Liver (tissue), 9 donors: ENCODE measurements around the gene TSHZ2. TPM values are rescaled to one million over a fixed set of nuclear protein-coding genes. Genes with fewer than 3 reads are reported as not detected.

Experiments
- DNase-seq: peaks from one replicate; pipeline ENCODE4 v3.0.0-alpha.2; 2017; ENCODE audit warnings: low spot score
- H3K27ac ChIP-seq, 2 donors: one replicate each; pipeline ENCODE4 v1.7.0; 2013; ENCODE audit warnings: inconsistent platforms in 2 of 2, low read length in 2 of 2, control low read depth in 1 of 2, low read depth in 1 of 2, mild to moderate bottlenecking in 1 of 2
- H3K27me3 ChIP-seq, 4 donors: one replicate each; pipeline versions ENCODE4 v1.6.1 to v1.7.0; 2013; ENCODE audit warnings: low read length in 3 of 4, inconsistent platforms in 1 of 4, mild to moderate bottlenecking in 1 of 4, moderate library complexity in 1 of 4; ENCODE audit not compliant: control insufficient read depth in 4 of 4, insufficient read depth in 4 of 4
- H3K36me3 ChIP-seq, 4 donors: one replicate each; pipeline versions ENCODE4 v1.6.1 to v1.7.0; 2013; ENCODE audit warnings: low read length in 3 of 4, mild to moderate bottlenecking in 3 of 4, low read depth in 1 of 4, moderate library complexity in 1 of 4; ENCODE audit not compliant: control insufficient read depth in 4 of 4, insufficient read depth in 3 of 4
- H3K4me1 ChIP-seq, 4 donors: one replicate each; pipeline versions ENCODE4 v1.6.1 to v1.7.0; 2013; ENCODE audit warnings: low read length in 3 of 4, mild to moderate bottlenecking in 3 of 4, moderate library complexity in 1 of 4; ENCODE audit not compliant: control insufficient read depth in 4 of 4, insufficient read depth in 4 of 4
- H3K4me3 ChIP-seq, 3 donors: one replicate each; pipeline versions ENCODE4 v1.6.1 to v1.7.0; 2013; ENCODE audit warnings: low read length in 3 of 3, control low read depth in 1 of 3, low read depth in 1 of 3, mild to moderate bottlenecking in 1 of 3
- H3K9ac ChIP-seq, 2 donors: one replicate each; pipeline ENCODE4 v1.7.0; 2013; ENCODE audit warnings: low read length in 2 of 2, mild to moderate bottlenecking in 2 of 2, moderate library complexity in 2 of 2, control low read depth in 1 of 2, low read depth in 1 of 2
- H3K9me3 ChIP-seq, 4 donors: one replicate each; pipeline versions ENCODE4 v1.6.1 to v1.7.0; 2013; ENCODE audit warnings: low read length in 3 of 4; ENCODE audit not compliant: control insufficient read depth in 4 of 4
- EGR1 ChIP-seq, 2 donors: IDR thresholded peaks; 2 replicates each; pipeline ENCODE4 v1.6.1; 2016 to 2018; ENCODE audit warnings: antibody characterized with exemption in 2 of 2, low read depth in 2 of 2
- FOXA1 ChIP-seq: IDR thresholded peaks from 2 replicates; pipeline ENCODE4 v1.6.1; 2016; ENCODE audit warnings: antibody characterized with exemption
- FOXA2 ChIP-seq: IDR thresholded peaks from 2 replicates; pipeline ENCODE4 v1.6.1; 2016; ENCODE audit warnings: antibody characterized with exemption
- GABPA ChIP-seq, 2 donors: IDR thresholded peaks in 1 of 2; conservative IDR thresholded peaks in 1 of 2; 2 replicates each; pipeline ENCODE4 v1.6.1; 2016; ENCODE audit warnings: antibody characterized with exemption in 2 of 2, mild to moderate bottlenecking in 1 of 2, moderate library complexity in 1 of 2
- HNF4A ChIP-seq, 2 donors: conservative IDR thresholded peaks; 2 replicates each; pipeline ENCODE4 v1.6.1; 2016; ENCODE audit warnings: antibody characterized with exemption in 2 of 2, mild to moderate bottlenecking in 2 of 2
- HNF4G ChIP-seq: IDR thresholded peaks from 2 replicates; pipeline ENCODE4 v1.6.1; 2016; ENCODE audit warnings: antibody characterized with exemption
- JUND ChIP-seq, 2 donors: IDR thresholded peaks; 2 replicates each; pipeline ENCODE4 v1.6.1; 2016; ENCODE audit warnings: antibody characterized with exemption in 2 of 2
- NR2F2 ChIP-seq: IDR thresholded peaks from 2 replicates; pipeline ENCODE4 v1.6.1; 2016; ENCODE audit warnings: antibody characterized with exemption
- RAD21 ChIP-seq, 2 donors: IDR thresholded peaks; 2 replicates each; pipeline ENCODE4 v1.6.1; 2016; ENCODE audit warnings: antibody characterized with exemption in 2 of 2, mild to moderate bottlenecking in 2 of 2
- RXRA ChIP-seq, 2 donors: IDR thresholded peaks; 2 replicates each; pipeline ENCODE4 v1.6.1; 2017 to 2018; ENCODE audit warnings: antibody characterized with exemption in 2 of 2, mild to moderate bottlenecking in 1 of 2
- SP1 ChIP-seq: IDR thresholded peaks from 2 replicates; pipeline ENCODE4 v1.6.1; 2018; ENCODE audit warnings: antibody characterized with exemption, mild to moderate bottlenecking
- TAF1 ChIP-seq: conservative IDR thresholded peaks from 2 replicates; pipeline ENCODE4 v1.6.1; 2016; ENCODE audit warnings: antibody characterized with exemption, mild to moderate bottlenecking
- YY1 ChIP-seq: IDR thresholded peaks from 2 replicates; pipeline ENCODE4 v1.6.1; 2016; ENCODE audit warnings: antibody characterized with exemption, mild to moderate bottlenecking
- WGBS: extraction: QIAGEN DNeasy Blood & Tissue Kit; methylation state at CpG from one replicate; pipeline ENCODE4 v1.1.7; 2013; 5-methylcytosine and 5-hydroxymethylcytosine counted together
- polyA plus RNA-seq, 2 donors: library from polyadenylated mRNA; stranded (reverse) in 1 of 2; unstranded in 1 of 2; fragments of 200-250 nt in 1 of 2; fragments of >200 nt in 1 of 2; fragmentation: Nextera tagmentation in 1 of 2; extraction: Ambion mirVana in 1 of 2; gene quantifications; one replicate each; pipeline versions ENCODE4 v1.2.1 to v1.2.3, GENCODE V29; 2013 to 2015
- total RNA-seq, 2 donors: library from RNA; depleted of rRNA; stranded (reverse); fragments of >200 nt; gene quantifications; one replicate each; pipeline ENCODE4 v1.2.3, GENCODE V29; 2014
- TF ChIP-seq, protein P1 (sequence below): fragments of 150-350 bp; IDR thresholded peaks from 2 replicates; pipeline ENCODE4 v1.5.1; 2017; ENCODE audit warnings: improper control_type of control experiment, low read depth, low read length; ENCODE audit not compliant: missing input control
- TF ChIP-seq, protein P2 (sequence below): IDR thresholded peaks from 2 replicates; pipeline ENCODE4 v1.6.1; 2016; ENCODE audit warnings: antibody characterized with exemption, mild to moderate bottlenecking
- TF ChIP-seq, protein P3 (sequence below): IDR thresholded peaks from 2 replicates; pipeline ENCODE4 v1.6.1; 2016; ENCODE audit warnings: antibody characterized with exemption
- TF ChIP-seq, protein P4 (sequence below): IDR thresholded peaks from 2 replicates; pipeline ENCODE4 v1.6.1; 2016; ENCODE audit warnings: antibody characterized with exemption
- TF ChIP-seq, protein P5 (sequence below): IDR thresholded peaks from 2 replicates; pipeline ENCODE4 v1.6.1; 2016; ENCODE audit warnings: antibody characterized with exemption
- donor health status: healthy.
- donor health status: healthy.
- donor health status: healthy.
- donor health status: healthy.
- donor health status: healthy.

Gene TSHZ2
- total and polyA plus RNA-seq, 4 donors: 2.9 to 11.3 (median 7.8) TPM

DNA sequence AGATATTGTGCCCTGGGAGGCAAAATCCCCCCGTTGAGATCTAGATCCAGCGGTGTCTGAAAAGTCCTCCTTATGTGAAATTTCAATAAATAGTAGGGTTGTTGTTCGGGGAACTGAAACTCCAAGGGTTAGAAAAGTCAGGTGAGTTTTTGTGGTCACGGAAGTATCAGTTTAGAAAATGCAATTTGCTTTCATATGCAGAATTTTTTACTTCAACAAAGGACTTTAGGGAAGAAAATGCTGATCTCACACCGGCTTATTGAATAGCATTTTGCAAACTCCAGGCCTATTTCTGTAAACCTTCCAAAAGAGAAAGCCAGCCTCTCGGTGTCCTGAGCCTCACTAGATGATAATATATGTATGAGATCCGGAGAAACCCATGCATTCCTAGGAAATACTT lies 254.7 kb downstream of the TSHZ2 start:
- no peak for DNase-seq
- Histone ChIP-seq H3K4me3 (no peak overlapping the region), H3K36me3 (no peaks in the 10 kb centered on the region), H3K27ac (no peak overlapping the region), H3K4me1 (no peaks in the 10 kb centered on the region), H3K9ac (no peak overlapping the region), H3K9me3 (no peaks in the 10 kb centered on the region), H3K27me3 (no peaks in the 10 kb centered on the region)
- TF ChIP-seq YY1 (no peak), RAD21 (IDR thresholded peaks at IDR 0.05) (no peak), GABPA (IDR thresholded peaks at IDR 0.05 in 1 of 2, conservative IDR thresholded peaks at IDR 0.05 in 1 of 2) (no peak), NR2F2 (no peak), TAF1 (no peak), HNF4A (conservative IDR thresholded peaks at IDR 0.05) (no peak), EGR1 (IDR thresholded peaks at IDR 0.05; ENCODE audit: low read depth in 2 of 2) (no peak), SP1 (no peak), HNF4G (no peak), FOXA2 (no peak), RXRA (IDR thresholded peaks at IDR 0.05) (no peak), FOXA1 (no peak)
- TF ChIP-seq, protein P1, sequence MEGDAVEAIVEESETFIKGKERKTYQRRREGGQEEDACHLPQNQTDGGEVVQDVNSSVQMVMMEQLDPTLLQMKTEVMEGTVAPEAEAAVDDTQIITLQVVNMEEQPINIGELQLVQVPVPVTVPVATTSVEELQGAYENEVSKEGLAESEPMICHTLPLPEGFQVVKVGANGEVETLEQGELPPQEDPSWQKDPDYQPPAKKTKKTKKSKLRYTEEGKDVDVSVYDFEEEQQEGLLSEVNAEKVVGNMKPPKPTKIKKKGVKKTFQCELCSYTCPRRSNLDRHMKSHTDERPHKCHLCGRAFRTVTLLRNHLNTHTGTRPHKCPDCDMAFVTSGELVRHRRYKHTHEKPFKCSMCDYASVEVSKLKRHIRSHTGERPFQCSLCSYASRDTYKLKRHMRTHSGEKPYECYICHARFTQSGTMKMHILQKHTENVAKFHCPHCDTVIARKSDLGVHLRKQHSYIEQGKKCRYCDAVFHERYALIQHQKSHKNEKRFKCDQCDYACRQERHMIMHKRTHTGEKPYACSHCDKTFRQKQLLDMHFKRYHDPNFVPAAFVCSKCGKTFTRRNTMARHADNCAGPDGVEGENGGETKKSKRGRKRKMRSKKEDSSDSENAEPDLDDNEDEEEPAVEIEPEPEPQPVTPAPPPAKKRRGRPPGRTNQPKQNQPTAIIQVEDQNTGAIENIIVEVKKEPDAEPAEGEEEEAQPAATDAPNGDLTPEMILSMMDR: no peak
- TF ChIP-seq, protein P2, sequence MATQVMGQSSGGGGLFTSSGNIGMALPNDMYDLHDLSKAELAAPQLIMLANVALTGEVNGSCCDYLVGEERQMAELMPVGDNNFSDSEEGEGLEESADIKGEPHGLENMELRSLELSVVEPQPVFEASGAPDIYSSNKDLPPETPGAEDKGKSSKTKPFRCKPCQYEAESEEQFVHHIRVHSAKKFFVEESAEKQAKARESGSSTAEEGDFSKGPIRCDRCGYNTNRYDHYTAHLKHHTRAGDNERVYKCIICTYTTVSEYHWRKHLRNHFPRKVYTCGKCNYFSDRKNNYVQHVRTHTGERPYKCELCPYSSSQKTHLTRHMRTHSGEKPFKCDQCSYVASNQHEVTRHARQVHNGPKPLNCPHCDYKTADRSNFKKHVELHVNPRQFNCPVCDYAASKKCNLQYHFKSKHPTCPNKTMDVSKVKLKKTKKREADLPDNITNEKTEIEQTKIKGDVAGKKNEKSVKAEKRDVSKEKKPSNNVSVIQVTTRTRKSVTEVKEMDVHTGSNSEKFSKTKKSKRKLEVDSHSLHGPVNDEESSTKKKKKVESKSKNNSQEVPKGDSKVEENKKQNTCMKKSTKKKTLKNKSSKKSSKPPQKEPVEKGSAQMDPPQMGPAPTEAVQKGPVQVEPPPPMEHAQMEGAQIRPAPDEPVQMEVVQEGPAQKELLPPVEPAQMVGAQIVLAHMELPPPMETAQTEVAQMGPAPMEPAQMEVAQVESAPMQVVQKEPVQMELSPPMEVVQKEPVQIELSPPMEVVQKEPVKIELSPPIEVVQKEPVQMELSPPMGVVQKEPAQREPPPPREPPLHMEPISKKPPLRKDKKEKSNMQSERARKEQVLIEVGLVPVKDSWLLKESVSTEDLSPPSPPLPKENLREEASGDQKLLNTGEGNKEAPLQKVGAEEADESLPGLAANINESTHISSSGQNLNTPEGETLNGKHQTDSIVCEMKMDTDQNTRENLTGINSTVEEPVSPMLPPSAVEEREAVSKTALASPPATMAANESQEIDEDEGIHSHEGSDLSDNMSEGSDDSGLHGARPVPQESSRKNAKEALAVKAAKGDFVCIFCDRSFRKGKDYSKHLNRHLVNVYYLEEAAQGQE: no peak
- TF ChIP-seq, protein P3, sequence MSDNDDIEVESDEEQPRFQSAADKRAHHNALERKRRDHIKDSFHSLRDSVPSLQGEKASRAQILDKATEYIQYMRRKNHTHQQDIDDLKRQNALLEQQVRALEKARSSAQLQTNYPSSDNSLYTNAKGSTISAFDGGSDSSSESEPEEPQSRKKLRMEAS: no peak
- TF ChIP-seq, protein P4, sequence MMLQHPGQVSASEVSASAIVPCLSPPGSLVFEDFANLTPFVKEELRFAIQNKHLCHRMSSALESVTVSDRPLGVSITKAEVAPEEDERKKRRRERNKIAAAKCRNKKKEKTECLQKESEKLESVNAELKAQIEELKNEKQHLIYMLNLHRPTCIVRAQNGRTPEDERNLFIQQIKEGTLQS: no peak
- TF ChIP-seq, protein P5, sequence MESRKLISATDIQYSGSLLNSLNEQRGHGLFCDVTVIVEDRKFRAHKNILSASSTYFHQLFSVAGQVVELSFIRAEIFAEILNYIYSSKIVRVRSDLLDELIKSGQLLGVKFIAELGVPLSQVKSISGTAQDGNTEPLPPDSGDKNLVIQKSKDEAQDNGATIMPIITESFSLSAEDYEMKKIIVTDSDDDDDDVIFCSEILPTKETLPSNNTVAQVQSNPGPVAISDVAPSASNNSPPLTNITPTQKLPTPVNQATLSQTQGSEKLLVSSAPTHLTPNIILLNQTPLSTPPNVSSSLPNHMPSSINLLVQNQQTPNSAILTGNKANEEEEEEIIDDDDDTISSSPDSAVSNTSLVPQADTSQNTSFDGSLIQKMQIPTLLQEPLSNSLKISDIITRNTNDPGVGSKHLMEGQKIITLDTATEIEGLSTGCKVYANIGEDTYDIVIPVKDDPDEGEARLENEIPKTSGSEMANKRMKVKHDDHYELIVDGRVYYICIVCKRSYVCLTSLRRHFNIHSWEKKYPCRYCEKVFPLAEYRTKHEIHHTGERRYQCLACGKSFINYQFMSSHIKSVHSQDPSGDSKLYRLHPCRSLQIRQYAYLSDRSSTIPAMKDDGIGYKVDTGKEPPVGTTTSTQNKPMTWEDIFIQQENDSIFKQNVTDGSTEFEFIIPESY: no peak
- 75% methylated on average over 7 of the region's 7 CpGs for WGBS

DNA sequence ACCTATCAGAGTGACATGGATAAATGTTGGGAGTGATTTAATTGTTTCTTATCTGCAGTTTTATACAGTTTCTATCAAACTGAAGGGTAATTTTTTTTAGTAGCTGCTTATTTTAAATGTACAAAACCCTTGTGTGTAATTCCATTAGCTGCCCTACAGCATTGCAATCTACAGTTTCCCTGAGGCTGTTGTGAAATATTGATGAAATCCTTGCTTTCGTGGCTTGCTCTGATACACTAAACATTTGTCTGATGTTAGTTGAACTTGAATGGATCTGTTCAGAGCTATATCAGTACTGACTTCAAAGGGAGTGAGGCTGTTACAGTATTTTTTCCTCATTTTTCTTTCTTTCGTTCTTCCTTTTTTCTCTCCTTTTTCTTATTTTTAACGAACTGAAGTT lies 255.4 kb downstream of the TSHZ2 start:
- no peaks in the 10 kb centered on the region for H3K4me1 ChIP-seq
- H3K9ac ChIP-seq: no peak overlapping the region
- no peak overlapping the region for H3K27ac ChIP-seq
- TF ChIP-seq TAF1 (no peak), FOXA2 (no peak), EGR1 (IDR thresholded peaks at IDR 0.05; ENCODE audit: low read depth in 2 of 2) (no peak), NR2F2 (no peak), HNF4G (no peak), HNF4A (conservative IDR thresholded peaks at IDR 0.05) (no peak), JUND (IDR thresholded peaks at IDR 0.05) (no peak), FOXA1 (no peak)
- TF ChIP-seq, protein P1: no peak
- TF ChIP-seq, protein P4: no peak
- TF ChIP-seq, protein P2: no peak
- no peak for DNase-seq
- 76% methylated on average over 3 of the region's 3 CpGs for WGBS
- no peaks in the 10 kb centered on the region for H3K27me3 ChIP-seq
- H3K36me3 ChIP-seq: no peaks in the 10 kb centered on the region
- H3K9me3 ChIP-seq: no peaks in the 10 kb centered on the region
- H3K4me3 ChIP-seq: no peak overlapping the region
